SK-N-MC (cell line): Measurements from ENCODE around the gene AGBL1.

Experiments
- DNase-seq: peaks from one replicate; pipeline ENCODE4 v3.0.0-alpha.2; 2011; ENCODE audit warnings: low read depth, low spot score
- H3K27ac ChIP-seq: fragments of 200-600 bp; sonication (generic); 2 replicates; pipeline ENCODE4 v1.5.1; 2016; ENCODE audit warnings: mixed run types
- H3K36me3 ChIP-seq: fragments of 200-600 bp; sonication (generic); 2 replicates; pipeline ENCODE4 v1.6.1; 2017; ENCODE audit warnings: antibody characterized with exemption, low read length, mixed read lengths; ENCODE audit not compliant: insufficient read depth
- H3K4me3 ChIP-seq: fragments of 200-600 bp; sonication (generic); 2 replicates; pipeline ENCODE4 v1.5.1; 2016
- H3K9ac ChIP-seq: fragments of 200-600 bp; sonication (generic); 2 replicates; pipeline ENCODE4 v1.8.0; 2017; ENCODE audit warnings: mixed run types, mixed read lengths; ENCODE audit not compliant: insufficient read length
- H3K9me3 ChIP-seq: fragments of 200-600 bp; sonication (generic); 2 replicates; pipeline ENCODE4 v1.6.1; 2017; ENCODE audit warnings: low read depth, mild to moderate bottlenecking, antibody characterized with exemption, low read length, moderate library complexity, mixed read lengths
- EZH2 ChIP-seq: fragments of 200-600 bp; sonication (generic); IDR thresholded peaks from one replicate; pipeline ENCODE4 v1.6.1; 2017; ENCODE audit warnings: antibody characterized with exemption
- FOXP2 ChIP-seq: optimal IDR thresholded peaks from 2 replicates; pipeline ENCODE3; 2011; ENCODE audit warnings: mild to moderate bottlenecking, moderate library complexity; ENCODE audit not compliant: insufficient read depth; ENCODE audit errors: extremely low read length, control extremely low read depth
- POLR2AphosphoS5 ChIP-seq: IDR thresholded peaks from 2 replicates; pipeline ENCODE4 v1.6.1; 2012; ENCODE audit warnings: mild to moderate bottlenecking, low read depth, low read length, borderline replicate concordance

Gene AGBL1

GRCh38 chr15:86572368-86572841 is 492.7 kb downstream of the AGBL1 start:
- Histone ChIP-seq H3K9me3 (no peaks in the 10 kb centered on the region), H3K9ac (no peak overlapping the region), H3K36me3 (no peaks in the 10 kb centered on the region), H3K4me3 (no peak overlapping the region), H3K27ac (no peak overlapping the region)
- no peak for TF ChIP-seq POLR2AphosphoS5
- TF ChIP-seq FOXP2, result no peak
- TF ChIP-seq EZH2, result no peak
- no peak for DNase-seq

- Histone ChIP-seq H3K9ac (no peak overlapping the region), H3K27ac (no peak overlapping the region), H3K9me3 (no peaks in the 10 kb centered on the region), H3K4me3 (no peak overlapping the region), H3K36me3 (no peaks in the 10 kb centered on the region)
- no peak for DNase-seq
- TF ChIP-seq POLR2AphosphoS5, result no peak
- no peak for TF ChIP-seq EZH2
- no peak for TF ChIP-seq FOXP2
These were observed 493.8 kb downstream of the AGBL1 start for GRCh38 chr15:86573476-86573875.

- DNase-seq, result no peak
- H3K9me3 ChIP-seq, result no peaks in the 10 kb centered on the region
- TF ChIP-seq EZH2 (no peak), POLR2AphosphoS5 (no peak), FOXP2 (no peak)
- H3K4me3 ChIP-seq, result no peak overlapping the region
- H3K27ac ChIP-seq, result no peak overlapping the region
- H3K9ac ChIP-seq, result no peak overlapping the region
- H3K36me3 ChIP-seq, result no peaks in the 10 kb centered on the region
These were observed 508.7 kb downstream of the AGBL1 start for GRCh38 chr15:86588413-86588812.

- H3K36me3 ChIP-seq, result no peaks in the 10 kb centered on the region
- H3K27ac ChIP-seq, result no peak overlapping the region
- H3K9me3 ChIP-seq, result no peaks in the 10 kb centered on the region
- TF ChIP-seq FOXP2, result no peak
- TF ChIP-seq EZH2, result no peak
- no peak for TF ChIP-seq POLR2AphosphoS5
- DNase-seq, result no peak
- no peak overlapping the region for H3K4me3 ChIP-seq
- H3K9ac ChIP-seq, result no peak overlapping the region
These were observed 510.8 kb downstream of the AGBL1 start for GRCh38 chr15:86590461-86590860.

- Histone ChIP-seq H3K9me3 (no peaks in the 10 kb centered on the region), H3K9ac (no peak overlapping the region), H3K4me3 (no peak overlapping the region), H3K36me3 (no peaks in the 10 kb centered on the region), H3K27ac (no peak overlapping the region)
- TF ChIP-seq POLR2AphosphoS5, result no peak
- no peak for TF ChIP-seq FOXP2
- TF ChIP-seq EZH2, result no peak
- no peak for DNase-seq
These were observed 511.5 kb downstream of the AGBL1 start for GRCh38 chr15:86591158-86591557.

- DNase-seq, result no peak
- Histone ChIP-seq H3K9me3 (no peaks in the 10 kb centered on the region), H3K27ac (no peak overlapping the region), H3K4me3 (no peak overlapping the region), H3K36me3 (no peaks in the 10 kb centered on the region), H3K9ac (no peak overlapping the region)
- TF ChIP-seq POLR2AphosphoS5 (no peak), EZH2 (no peak), FOXP2 (no peak)
These were observed 512.5 kb downstream of the AGBL1 start for GRCh38 chr15:86591994-86592735.

GRCh38 chr15:86595741-86596140 is 516.1 kb downstream of the AGBL1 start:
- H3K27ac ChIP-seq, result no peak overlapping the region
- H3K9ac ChIP-seq, result no peak overlapping the region
- no peaks in the 10 kb centered on the region for H3K9me3 ChIP-seq
- no peak for TF ChIP-seq EZH2
- no peak for TF ChIP-seq POLR2AphosphoS5
- TF ChIP-seq FOXP2, result no peak
- no peak overlapping the region for H3K4me3 ChIP-seq
- DNase-seq, result no peak
- H3K36me3 ChIP-seq, result no peaks in the 10 kb centered on the region

- DNase-seq, result no peak
- Histone ChIP-seq H3K9ac (no peak overlapping the region), H3K27ac (no peak overlapping the region), H3K4me3 (no peak overlapping the region), H3K9me3 (no peaks in the 10 kb centered on the region), H3K36me3 (no peaks in the 10 kb centered on the region)
- no peak for TF ChIP-seq EZH2
- TF ChIP-seq FOXP2, result no peak
- TF ChIP-seq POLR2AphosphoS5, result no peak
These were observed 523.8 kb downstream of the AGBL1 start for GRCh38 chr15:86603466-86603865.
